ENCODE results near the gene DCAF12.

DNA sequence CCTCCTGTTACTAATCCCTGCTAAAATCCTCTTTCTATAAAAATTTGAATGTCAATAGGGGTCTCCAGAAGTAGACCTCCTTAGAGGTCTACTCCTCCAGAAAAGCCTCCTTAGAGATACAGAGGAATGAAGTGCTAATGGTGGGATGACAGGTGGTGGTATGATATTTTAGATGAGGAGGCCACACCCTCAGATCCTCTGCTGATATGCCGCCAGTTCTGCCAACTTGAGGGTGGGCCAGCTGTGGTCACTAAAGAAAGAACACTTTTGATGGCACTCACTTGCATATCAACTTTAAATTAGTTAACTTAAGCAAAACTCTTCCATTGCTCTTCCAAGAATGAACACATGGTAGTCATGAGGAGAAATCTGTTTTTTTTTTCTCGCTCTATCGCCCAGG lies 61.0 kb downstream of the DCAF12 start:
- TF ChIP-seq, protein P1, sequence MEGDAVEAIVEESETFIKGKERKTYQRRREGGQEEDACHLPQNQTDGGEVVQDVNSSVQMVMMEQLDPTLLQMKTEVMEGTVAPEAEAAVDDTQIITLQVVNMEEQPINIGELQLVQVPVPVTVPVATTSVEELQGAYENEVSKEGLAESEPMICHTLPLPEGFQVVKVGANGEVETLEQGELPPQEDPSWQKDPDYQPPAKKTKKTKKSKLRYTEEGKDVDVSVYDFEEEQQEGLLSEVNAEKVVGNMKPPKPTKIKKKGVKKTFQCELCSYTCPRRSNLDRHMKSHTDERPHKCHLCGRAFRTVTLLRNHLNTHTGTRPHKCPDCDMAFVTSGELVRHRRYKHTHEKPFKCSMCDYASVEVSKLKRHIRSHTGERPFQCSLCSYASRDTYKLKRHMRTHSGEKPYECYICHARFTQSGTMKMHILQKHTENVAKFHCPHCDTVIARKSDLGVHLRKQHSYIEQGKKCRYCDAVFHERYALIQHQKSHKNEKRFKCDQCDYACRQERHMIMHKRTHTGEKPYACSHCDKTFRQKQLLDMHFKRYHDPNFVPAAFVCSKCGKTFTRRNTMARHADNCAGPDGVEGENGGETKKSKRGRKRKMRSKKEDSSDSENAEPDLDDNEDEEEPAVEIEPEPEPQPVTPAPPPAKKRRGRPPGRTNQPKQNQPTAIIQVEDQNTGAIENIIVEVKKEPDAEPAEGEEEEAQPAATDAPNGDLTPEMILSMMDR (IDR thresholded peaks at IDR 0.05) = no peak
- TF ChIP-seq POLR2AphosphoS5 (IDR thresholded peaks at IDR 0.05) = no peak
